Activated CD4-positive, alpha-beta T cell treated with anti-CD3 and anti-CD28 coated beads, Interleukin-2, amount 50 U/mL, for 16 hours (primary cell): ENCODE data around the gene SEC24D.
A peak's percentile ranks its signal among the peaks of the same experiment; 100 is the strongest.

ENCODE experiments used
- DNase-seq: peaks from one replicate; pipeline ENCODE4 v3.0.0-alpha.2; 2020

Gene SEC24D

GRCh38 chr4:118684873-118685811, 150.8 kb downstream of the SEC24D start, which contains the start of gene METTL14:
METTL14 (plus strand) TSS chr4:118685392; CDS start chr4:118685535, 143 bp downstream.
- peak; percentile 91 for DNase-seq

- DNase-seq: no peak
Measured at GRCh38 chr4:118683513-118683912, 152.4 kb downstream of the SEC24D start.

GRCh38 chr4:118682928-118683327, 153.0 kb downstream of the SEC24D start:
- no peak for DNase-seq

GRCh38 chr4:118680808-118681207, 155.1 kb downstream of the SEC24D start:
- no peak for DNase-seq

GRCh38 chr4:118676128-118676527, 159.8 kb downstream of the SEC24D start:
- DNase-seq: no peak
